NCI-H2107 treated with DMSO at 0.1 percent for 48 hours (cell line): Measurements from ENCODE around the gene HIVEP1.
"Not testable (repeated sequence)": the region's sequence is repeated elsewhere in the genome, so short reads cannot be mapped to it uniquely, and the experiment has no call there.

Experiments used
- DNase-seq: peaks from one replicate; lab custom pipeline; 2025; ENCODE audit not compliant: unreplicated experiment; lab: John Stamatoyannopoulos, UW

HIVEP1 gene

GRCh38 chr6:12082368-12082767 is 70.3 kb downstream of the HIVEP1 start:
- no peak for DNase-seq

- no peak for DNase-seq
Observed at GRCh38 chr6:12083302-12083701, 71.2 kb downstream of the HIVEP1 start.

GRCh38 chr6:12083763-12084162 is 71.7 kb downstream of the HIVEP1 start:
- no peak for DNase-seq

- DNase-seq: no peak
Observed at GRCh38 chr6:12084681-12085080, 72.6 kb downstream of the HIVEP1 start.

GRCh38 chr6:12088531-12088930 is 76.4 kb downstream of the HIVEP1 start:
- DNase-seq: no peak

GRCh38 chr6:12090714-12091113 is 78.6 kb downstream of the HIVEP1 start:
- no peak for DNase-seq

- no peak for DNase-seq
Observed at GRCh38 chr6:12092762-12093161, 80.7 kb downstream of the HIVEP1 start.

- DNase-seq: no peak
Observed at GRCh38 chr6:12094689-12095088, 82.6 kb downstream of the HIVEP1 start.

GRCh38 chr6:12096342-12096741 is 84.2 kb downstream of the HIVEP1 start:
- no peak for DNase-seq

- DNase-seq: no peak
Observed at GRCh38 chr6:12097791-12098190, 85.7 kb downstream of the HIVEP1 start.

- no peak for DNase-seq
Observed at GRCh38 chr6:12099623-12100338, 87.7 kb downstream of the HIVEP1 start.

- no peak for DNase-seq
Observed at GRCh38 chr6:12101048-12101447, 88.9 kb downstream of the HIVEP1 start.

- no peak for DNase-seq
Observed at GRCh38 chr6:12101653-12102312, 89.7 kb downstream of the HIVEP1 start.

GRCh38 chr6:12102350-12102749 is 90.2 kb downstream of the HIVEP1 start:
- no peak for DNase-seq

GRCh38 chr6:12103158-12103557 is 91.0 kb downstream of the HIVEP1 start:
- DNase-seq: no peak

GRCh38 chr6:12105271-12105670 is 93.2 kb downstream of the HIVEP1 start:
- DNase-seq: no peak

- DNase-seq: not testable (repeated sequence)
Observed at GRCh38 chr6:12108376-12108775, 96.3 kb downstream of the HIVEP1 start.

GRCh38 chr6:12110523-12111362 is 98.6 kb downstream of the HIVEP1 start:
- no peak for DNase-seq

GRCh38 chr6:12111363-12111670 is 99.2 kb downstream of the HIVEP1 start:
- no peak for DNase-seq

- DNase-seq: no peak
Observed at GRCh38 chr6:12112540-12113189, 100.6 kb downstream of the HIVEP1 start.

- no peak for DNase-seq
Observed at GRCh38 chr6:12113190-12113577, 101.1 kb downstream of the HIVEP1 start.
